Measurements from ENCODE around the gene RAPGEF2. TPM values are rescaled to one million over a fixed set of nuclear protein-coding genes. Genes with fewer than 3 reads are reported as not detected.

Gene RAPGEF2
- polyA plus RNA-seq, 1 donor (not counting 4 experiments of a cell fraction or from before 2014, with no cell fraction given) = 23.8 TPM

DNA sequence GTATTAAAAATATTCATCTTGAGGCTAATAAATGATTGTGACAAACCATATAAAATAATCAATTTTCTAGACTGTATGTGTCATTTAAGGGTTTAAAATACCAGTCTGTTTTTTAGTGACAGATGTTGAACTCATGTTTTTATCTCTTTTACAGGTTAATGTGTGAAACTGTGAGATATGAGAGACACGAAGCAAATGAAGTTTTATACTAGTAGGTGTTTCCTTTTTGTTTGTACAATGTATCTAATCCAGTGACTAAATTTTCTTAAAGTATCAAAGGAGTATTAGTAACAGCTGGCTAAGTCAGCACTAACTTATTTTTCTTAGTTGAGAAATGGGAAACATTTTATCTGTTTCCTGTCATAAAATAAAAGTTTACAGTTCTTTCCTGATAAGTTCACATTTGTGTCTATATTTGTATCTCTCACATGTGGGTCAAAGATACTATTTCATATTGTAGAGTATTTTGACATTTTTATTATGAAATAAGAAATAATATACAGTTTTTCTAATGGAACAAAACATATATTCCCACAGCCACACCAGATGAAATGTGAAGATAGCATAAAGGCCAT lies 90.3 kb downstream of the RAPGEF2 start:
- no peak overlapping the region for H2AFZ ChIP-seq (ENCODE audit: control insufficient read depth, low read length)
- H3K36me3 ChIP-seq (ENCODE audit: control insufficient read depth in 2 of 2, extremely low read depth in 1 of 2, insufficient read depth in 2 of 2, low read length in 2 of 2) = peaks cover 0 to 2% of the 10 kb centered on the region in 2 experiments
- dilution Hi-C loops (cut with MboI; ENCODE audit: extremely low pct_ligation_motif_present, low sequenced_read_pairs) = no loop called here
- no peak for FAIRE-seq
- H3K9me3 ChIP-seq (ENCODE audit: control insufficient read depth, low read depth, low read length) = no peaks in the 10 kb centered on the region
- no peak overlapping the region for H3K4me3 ChIP-seq (ENCODE audit: control insufficient read depth in 2 of 3, extremely low read depth in 1 of 3, insufficient read depth in 2 of 3, low read depth in 1 of 3, low read length in 3 of 3)
- no peak overlapping the region for H3K4me2 ChIP-seq (ENCODE audit: control insufficient read depth, extremely low read depth, insufficient read depth, low read depth, low read length)
- H3K9ac ChIP-seq (ENCODE audit: control insufficient read depth, extremely low read depth, insufficient read depth, low read length) = no peak overlapping the region
- H3K27me3 ChIP-seq (ENCODE audit: control insufficient read depth, extremely low read depth, insufficient read depth, low read length) = no peaks in the 10 kb centered on the region
- H3K4me1 ChIP-seq (ENCODE audit: control insufficient read depth, extremely low read depth, insufficient read depth, low read length) = peaks cover 3% of the 10 kb centered on the region
- no peaks in the 10 kb centered on the region for H4K20me1 ChIP-seq (ENCODE audit: control insufficient read depth, extremely low read depth, insufficient read depth, low read length)
- no peaks in the 10 kb centered on the region for H3K79me2 ChIP-seq (ENCODE audit: control insufficient read depth, insufficient read depth, low read length)
- no peak for DNase-seq (ENCODE audit: low read depth, low spot score)
- H3K27ac ChIP-seq (ENCODE audit: control insufficient read depth, insufficient read depth, low read length) = no peak overlapping the region
- no peak for TF ChIP-seq EZH2 (IDR thresholded peaks at IDR 0.05; ENCODE audit: low read length)
- TF ChIP-seq CTCF (optimal IDR thresholded peaks at IDR 0.05 in 1 of 3, IDR thresholded peaks at IDR 0.05 in 1 of 3, conservative IDR thresholded peaks at IDR 0.05 in 1 of 3; ENCODE audit: extremely low read depth in 1 of 3, insufficient read depth in 2 of 3, low read length in 3 of 3) = no peak
- H3K9me1 ChIP-seq (ENCODE audit: control insufficient read depth, extremely low read depth, insufficient read depth, low read length) = peaks cover 2% of the 10 kb centered on the region

DNA sequence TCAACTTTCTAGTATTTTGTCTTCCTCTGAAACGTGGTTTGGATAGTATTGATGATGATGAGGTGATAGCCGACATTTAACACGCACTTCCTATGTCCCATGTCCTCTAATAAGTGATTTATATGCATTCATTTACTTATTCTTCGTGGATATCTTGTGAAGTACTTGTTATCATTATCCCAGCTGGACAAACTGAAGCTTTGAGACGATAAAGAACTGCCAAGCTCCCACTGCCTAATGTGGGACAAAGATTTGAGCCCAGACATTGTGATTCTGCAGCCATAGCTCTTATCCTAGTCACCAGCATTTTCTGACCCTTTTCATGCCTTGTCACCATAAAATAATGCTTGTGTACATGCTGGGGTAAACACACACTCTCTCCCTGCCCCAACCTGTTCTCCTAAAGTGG lies 92.5 kb downstream of the RAPGEF2 start:
- DNase-seq (ENCODE audit: low read depth, low spot score) (no peak), FAIRE-seq (no peak)
- H3K27me3 ChIP-seq (ENCODE audit: control insufficient read depth, extremely low read depth, insufficient read depth, low read length) = no peaks in the 10 kb centered on the region
- H3K79me2 ChIP-seq (ENCODE audit: control insufficient read depth, insufficient read depth, low read length) = no peaks in the 10 kb centered on the region
- no peaks in the 10 kb centered on the region for H3K9me3 ChIP-seq (ENCODE audit: control insufficient read depth, low read depth, low read length)
- H2AFZ ChIP-seq (ENCODE audit: control insufficient read depth, low read length) = no peak overlapping the region
- H3K36me3 ChIP-seq (ENCODE audit: control insufficient read depth in 2 of 2, extremely low read depth in 1 of 2, insufficient read depth in 2 of 2, low read length in 2 of 2) = peaks cover 0 to 2% of the 10 kb centered on the region in 2 experiments
- H3K4me1 ChIP-seq (ENCODE audit: control insufficient read depth, extremely low read depth, insufficient read depth, low read length) = peaks cover 3% of the 10 kb centered on the region
- dilution Hi-C loops (cut with MboI; ENCODE audit: extremely low pct_ligation_motif_present, low sequenced_read_pairs) = no loop called here
- no peak overlapping the region for H3K4me2 ChIP-seq (ENCODE audit: control insufficient read depth, extremely low read depth, insufficient read depth, low read depth, low read length)
- H3K4me3 ChIP-seq (ENCODE audit: control insufficient read depth in 2 of 3, extremely low read depth in 1 of 3, insufficient read depth in 2 of 3, low read depth in 1 of 3, low read length in 3 of 3) = no peak overlapping the region
- no peak overlapping the region for H3K9ac ChIP-seq (ENCODE audit: control insufficient read depth, extremely low read depth, insufficient read depth, low read length)
- peaks cover 2% of the 10 kb centered on the region for H3K9me1 ChIP-seq (ENCODE audit: control insufficient read depth, extremely low read depth, insufficient read depth, low read length)
- H4K20me1 ChIP-seq (ENCODE audit: control insufficient read depth, extremely low read depth, insufficient read depth, low read length) = no peaks in the 10 kb centered on the region
- TF ChIP-seq EZH2 (IDR thresholded peaks at IDR 0.05; ENCODE audit: low read length) (no peak), CTCF (optimal IDR thresholded peaks at IDR 0.05 in 1 of 3, IDR thresholded peaks at IDR 0.05 in 1 of 3, conservative IDR thresholded peaks at IDR 0.05 in 1 of 3; ENCODE audit: extremely low read depth in 1 of 3, insufficient read depth in 2 of 3, low read length in 3 of 3) (no peak)
- no peak overlapping the region for H3K27ac ChIP-seq (ENCODE audit: control insufficient read depth, insufficient read depth, low read length)

Measured in keratinocyte (primary cell).